Activated effector memory CD4-positive, alpha-beta T cell treated with anti-CD3 and anti-CD28 coated beads, Interleukin-2, amount 50 U/mL, for 16 hours (primary cell): ENCODE measurements around the gene CPZ.
"Not testable (repeated sequence)": the region's sequence is repeated elsewhere in the genome, so short reads cannot be mapped to it uniquely, and the experiment has no call there.

ENCODE experiments used
- DNase-seq: peaks from one replicate; pipeline ENCODE4 v3.0.0-alpha.2; 2020

The CPZ gene

GRCh38 chr4:8641931-8642650, 49.5 kb downstream of the CPZ start:
- peak; percentile 46 for DNase-seq

- peak; percentile 31 for DNase-seq
These were observed 50.2 kb downstream of the CPZ start for GRCh38 chr4:8642651-8643321.

DNA sequence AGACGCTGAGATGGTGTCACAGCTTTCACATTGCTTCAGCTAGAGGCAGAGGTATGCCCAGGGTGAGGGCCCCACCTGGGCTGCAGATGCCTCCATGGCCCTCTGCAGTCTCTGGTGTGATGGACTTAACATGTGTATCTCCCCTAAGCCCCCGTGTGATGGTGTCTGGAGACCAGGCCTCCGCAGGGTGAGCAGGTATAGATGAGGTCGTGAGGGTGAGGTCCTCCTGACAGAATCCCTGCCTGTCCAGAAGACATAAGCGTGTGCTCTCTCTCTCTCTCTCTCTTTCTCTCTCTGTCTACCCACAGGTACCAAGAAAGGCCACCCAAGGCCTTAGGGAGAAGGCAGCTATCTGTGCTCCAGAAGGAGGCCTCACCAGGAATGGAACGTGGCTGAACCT, 50.9 kb downstream of the CPZ start:
- DNase-seq: no peak

DNA sequence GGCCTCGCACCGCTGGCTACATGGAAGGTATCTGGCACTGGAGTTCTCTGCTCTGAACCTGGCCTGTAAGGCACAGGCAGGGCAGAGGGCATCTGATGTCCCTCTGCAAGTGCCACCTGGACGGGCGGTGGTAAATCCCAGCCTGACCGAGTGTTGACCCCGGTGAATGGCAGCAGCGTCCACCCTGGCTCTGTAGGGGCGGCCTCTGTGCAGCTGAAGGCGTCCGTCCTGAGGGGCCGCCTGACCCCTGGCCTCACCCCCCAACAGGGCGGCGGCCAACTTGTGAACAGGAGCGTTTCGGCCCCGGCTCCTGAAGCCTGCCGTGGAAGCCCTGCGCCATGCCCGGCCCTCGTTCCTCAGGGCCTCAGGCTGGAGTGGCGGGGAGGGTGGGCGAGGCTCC, 51.4 kb downstream of the CPZ start:
- no peak for DNase-seq

DNA sequence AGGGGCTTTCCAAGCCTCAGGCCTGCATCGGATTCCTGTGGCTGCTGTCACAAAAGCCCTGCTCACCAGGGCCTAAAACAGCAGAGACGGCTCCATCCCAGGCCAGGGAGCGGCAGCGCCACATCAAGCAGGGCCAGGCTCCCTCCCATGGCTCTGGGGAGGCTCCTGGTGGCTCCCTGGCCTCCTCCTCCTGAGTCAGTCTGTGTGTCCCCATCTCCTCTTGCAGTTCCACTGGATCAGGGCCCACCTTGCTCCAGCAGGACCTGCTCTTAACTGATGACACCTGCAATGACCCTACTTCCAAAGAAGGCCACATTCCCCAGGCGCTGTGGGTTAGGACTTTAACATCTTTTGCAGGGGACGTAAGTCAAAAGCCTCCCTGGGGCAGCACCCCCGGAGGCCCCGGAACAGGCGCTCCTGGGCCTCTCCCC, 51.9 kb downstream of the CPZ start:
- no peak for DNase-seq

DNA sequence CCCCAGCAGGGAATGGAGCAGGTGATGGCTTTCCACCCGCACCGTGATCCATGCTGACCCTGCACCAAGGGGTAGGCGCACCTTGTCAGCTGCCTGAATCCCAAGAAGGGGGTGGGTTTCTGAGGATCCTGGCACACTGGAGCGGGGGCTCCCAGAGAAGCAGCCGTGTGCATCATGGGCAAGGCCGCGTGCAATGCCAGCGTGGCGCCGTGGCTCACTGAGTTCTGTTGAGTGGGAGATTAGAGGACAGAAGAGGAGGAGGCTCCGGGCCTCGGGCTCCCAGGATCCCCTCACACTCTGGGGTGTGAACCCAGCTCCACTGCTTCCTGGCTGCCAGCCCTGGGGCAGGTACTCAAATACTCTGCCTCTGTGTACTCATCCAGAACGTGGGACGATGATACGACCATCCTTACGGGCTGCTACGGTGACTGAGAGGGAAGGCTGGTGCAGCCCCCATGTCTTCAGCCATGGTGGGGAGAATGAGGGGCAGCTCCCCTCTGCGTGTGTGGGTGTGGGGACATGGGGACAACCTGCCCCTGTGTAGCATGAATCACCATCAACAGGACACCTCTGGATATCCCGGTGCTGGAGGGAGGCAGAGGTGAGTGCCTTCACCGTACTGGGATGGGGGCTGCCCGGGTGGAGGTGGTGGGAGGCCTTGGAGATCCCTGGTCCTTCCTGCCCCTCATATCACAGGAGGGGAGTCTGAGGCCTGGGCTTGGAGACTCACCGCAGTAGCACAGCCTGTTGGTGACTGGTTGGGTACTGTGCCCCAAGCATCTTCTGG, 52.6 kb downstream of the CPZ start:
- no peak for DNase-seq

- no peak for DNase-seq
These were observed 53.2 kb downstream of the CPZ start for GRCh38 chr4:8645753-8646124.

DNA sequence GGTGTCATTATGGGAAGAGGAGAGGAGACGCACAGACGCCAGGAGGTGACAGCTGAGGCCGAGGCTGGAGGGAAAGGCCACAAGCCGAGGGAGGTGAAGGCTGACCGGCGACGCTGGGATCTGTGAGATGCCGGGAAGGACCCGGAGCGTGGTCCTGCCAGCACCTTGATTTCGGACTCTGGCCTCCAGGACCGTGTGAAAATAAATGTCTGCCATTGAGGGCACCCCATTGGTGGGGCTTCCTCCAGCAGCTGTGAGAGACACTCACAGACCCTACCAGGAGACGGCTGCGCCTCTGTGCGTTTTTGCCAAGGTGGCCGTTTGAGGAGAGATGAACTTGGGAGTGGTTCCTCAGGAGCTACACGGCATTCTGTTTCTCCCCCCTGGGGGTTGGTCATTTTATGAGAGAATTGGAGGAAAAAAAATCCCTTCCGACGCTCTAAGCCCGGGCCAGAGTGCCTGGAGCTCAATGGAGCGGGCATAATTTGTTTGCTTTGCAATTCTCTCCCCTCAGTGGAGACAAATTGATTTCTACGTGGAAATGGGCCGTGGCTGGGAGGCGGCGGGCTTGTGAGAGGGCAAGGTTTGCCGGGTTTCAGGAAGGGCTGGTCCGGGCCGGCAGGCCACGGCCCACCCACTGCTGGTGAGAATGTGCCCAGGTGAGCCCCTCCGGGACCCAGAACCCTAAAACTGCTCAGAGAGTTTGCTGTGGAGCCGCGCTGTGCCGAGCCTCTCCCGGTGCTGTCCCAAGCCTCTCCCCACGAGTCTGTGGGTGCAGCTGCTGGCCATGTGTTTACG, 53.9 kb downstream of the CPZ start:
- DNase-seq: no peak

- DNase-seq: no peak
These were observed 54.6 kb downstream of the CPZ start for GRCh38 chr4:8647094-8647570.

DNA sequence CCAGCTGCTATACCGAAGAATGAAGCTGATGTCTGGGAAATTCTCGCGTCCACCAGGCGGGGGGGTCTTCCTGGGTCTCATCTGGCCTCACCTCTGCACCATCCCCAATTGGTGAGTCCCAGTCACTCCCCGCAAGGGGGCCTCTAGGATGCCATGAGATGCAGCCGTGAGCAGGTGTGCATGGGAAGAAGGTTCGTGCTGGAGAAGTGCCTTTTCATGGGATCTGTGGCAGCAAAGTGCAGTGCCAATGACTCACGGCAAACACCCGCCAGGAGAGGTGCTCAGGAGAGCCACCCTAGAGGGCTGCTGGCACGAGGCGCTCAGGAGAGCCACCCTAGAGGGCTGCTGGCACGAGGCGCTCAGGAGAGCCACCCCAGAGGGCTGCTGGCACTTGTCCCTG, 55.1 kb downstream of the CPZ start:
- no peak for DNase-seq

DNA sequence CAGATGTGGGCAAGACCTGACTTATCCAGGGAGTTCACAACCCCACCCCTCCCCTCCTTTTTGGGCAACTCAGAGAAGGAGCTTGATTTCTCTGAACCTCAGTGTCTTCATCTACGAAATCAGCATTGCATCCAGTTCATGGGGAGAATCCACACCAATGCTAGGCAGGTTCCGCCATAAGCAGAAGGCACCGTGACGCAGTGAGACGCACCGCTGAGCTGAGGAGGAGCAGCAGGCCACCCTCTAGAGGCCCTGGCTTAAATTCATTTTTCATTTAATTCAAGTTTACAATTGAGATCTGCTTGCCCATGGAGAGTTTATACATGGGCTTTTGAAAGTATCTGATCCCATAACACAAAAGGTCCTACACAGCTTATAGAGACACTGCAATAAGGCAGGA, 55.7 kb downstream of the CPZ start:
- no peak for DNase-seq

GRCh38 chr4:8648816-8649630, 56.5 kb downstream of the CPZ start:
- no peak for DNase-seq

DNA sequence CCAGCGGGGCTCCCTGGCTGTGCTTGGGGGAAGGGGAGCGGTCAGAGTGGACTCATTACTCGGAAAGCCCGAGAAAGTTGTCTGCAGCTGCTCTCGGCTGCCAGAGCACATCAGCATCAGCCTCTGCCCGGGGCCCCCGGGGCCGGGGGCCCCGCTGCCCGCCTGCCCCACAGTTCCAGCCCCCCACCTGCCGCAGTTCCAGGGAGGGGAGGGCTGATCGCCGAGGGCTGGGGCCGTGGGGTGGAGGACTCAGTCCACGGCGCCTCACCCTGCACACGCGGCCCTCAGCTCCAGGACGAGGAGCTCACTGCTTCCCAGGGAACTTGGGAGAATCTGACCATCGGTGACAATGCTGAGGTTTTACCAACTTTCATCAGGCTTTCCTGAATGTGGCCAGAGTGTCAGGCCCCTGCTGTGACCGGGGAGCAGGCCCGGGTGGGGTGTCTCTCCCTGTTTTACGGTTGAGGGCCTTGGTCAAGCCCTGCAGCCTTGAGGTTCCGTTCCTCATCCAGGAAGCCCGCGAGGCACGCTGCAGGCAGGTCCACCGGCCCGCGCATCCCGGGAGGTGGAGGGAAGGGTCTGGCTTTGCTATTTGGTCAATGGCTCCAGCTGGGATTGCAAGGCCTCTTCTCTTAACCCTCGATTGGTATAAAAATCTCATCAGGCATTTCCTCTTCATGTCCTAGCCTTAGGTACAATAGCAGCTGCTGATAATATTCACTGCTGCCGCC, 57.2 kb downstream of the CPZ start:
- DNase-seq: no peak

DNA sequence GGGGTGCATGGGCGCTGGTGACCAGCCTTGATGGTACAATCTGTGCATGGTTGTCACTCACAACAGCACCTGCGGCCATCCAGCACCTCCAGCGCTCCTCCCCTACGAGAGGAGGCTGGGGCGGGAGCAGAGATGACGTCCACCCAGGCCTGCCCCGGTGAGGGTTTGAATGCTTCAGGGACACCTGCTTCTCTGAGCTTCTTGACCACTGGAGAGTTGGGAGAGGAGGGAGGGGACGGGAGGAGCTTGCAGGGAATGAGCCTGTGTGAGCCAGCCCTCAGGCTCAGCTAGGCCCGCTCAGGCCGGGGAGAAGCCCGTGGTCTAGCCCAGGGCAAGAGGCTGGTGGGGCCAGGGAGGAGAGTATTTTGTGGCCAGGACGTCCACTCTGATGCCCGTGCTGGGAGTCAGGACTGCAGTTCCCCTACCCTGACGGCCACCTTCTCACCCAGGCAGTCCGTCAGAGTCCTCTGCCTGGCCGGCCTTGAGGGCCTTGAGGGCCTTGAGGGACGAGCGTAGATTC, 59.2 kb downstream of the CPZ start:
- no peak for DNase-seq

DNA sequence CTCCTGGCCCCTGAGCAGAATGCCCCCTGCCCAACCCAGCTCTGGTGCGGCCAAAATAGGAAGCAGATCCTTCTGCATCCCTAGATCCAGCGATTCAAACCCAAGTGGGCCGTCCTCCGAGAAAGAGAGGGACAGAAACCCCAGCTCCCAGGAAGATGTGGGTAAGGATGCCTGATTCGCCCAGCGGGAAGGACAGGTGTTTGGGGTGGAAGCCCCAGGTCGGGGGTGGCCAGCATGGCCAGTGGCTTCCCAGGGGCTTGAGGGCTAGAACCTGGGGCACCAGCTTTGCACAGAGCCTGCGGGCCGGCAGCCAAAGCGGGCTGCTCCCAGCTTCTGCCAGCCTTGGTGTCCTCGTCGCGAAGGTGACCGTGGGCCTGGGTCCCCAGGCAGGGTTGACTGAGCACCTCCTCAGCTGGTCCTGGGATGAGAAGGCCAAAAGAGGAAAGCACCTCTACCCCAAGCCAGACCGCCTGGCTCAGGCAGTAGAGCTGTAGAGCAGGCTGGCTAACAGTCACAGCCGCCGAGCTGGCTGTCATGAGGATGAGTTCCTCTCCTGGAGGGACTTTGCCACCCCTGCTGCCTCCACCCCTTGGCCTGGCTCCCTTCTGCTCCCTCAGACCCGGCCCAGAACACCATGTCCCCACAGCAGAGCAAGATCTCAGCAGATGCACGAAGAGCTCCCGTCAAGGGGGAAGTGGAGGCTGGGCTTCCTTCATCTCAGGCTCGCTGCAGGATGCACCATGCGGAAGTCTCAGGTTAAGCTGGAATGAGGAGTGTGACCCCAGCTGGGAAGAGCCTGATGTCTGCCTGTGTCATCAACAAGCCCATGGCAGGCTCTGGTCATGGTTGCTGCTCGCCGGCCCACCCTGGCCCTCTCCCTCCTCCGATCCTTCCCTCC, 59.9 kb downstream of the CPZ start:
- DNase-seq: no peak

GRCh38 chr4:8653326-8654000, 60.9 kb downstream of the CPZ start:
- no peak for DNase-seq

DNA sequence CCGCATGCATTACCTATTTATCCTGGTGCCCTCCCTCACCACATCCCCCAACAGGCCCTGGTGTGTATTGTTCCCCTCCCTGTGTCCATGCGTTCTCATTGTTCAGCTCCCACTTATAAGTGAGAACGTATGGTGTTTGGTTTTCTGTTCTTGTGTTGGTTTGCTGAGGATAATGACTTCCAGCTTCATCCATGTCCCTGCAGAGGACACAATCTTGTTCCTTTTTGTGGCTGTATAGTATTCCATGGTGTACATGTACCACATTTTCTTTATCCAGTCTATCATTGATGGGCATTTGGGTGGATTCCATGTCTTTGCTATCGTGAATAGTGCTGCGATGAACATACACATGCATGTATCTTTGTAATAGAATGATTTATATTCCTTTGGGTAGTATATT, 61.6 kb downstream of the CPZ start:
- DNase-seq: not testable (repeated sequence)

GRCh38 chr4:8655411-8656184, 63.0 kb downstream of the CPZ start:
- no peak for DNase-seq

- DNase-seq: no peak
These were observed 63.6 kb downstream of the CPZ start for GRCh38 chr4:8656185-8656517.
